H9 (cell line): ENCODE data around the gene C19orf85. TPM values are rescaled to one million over a fixed set of nuclear protein-coding genes. Genes with fewer than 3 reads are reported as not detected.

Experiments
- DNase-seq: peaks from one replicate; pipeline ENCODE4 v3.0.0-alpha.2; 2017
- H2AFZ ChIP-seq: one replicate; pipeline ENCODE4 v1.6.1; 2013; ENCODE audit warnings: mild to moderate bottlenecking, low read length, control low read depth, moderate library complexity
- H2AK5ac ChIP-seq: 2 replicates; pipeline ENCODE4 v1.6.1; 2013; ENCODE audit warnings: low read length, control low read depth, mixed read lengths; ENCODE audit not compliant: insufficient read length
- H2BK120ac ChIP-seq: one replicate; pipeline ENCODE4 v1.6.1; 2013; ENCODE audit warnings: low read depth, mild to moderate bottlenecking, low read length, control low read depth, inconsistent platforms; ENCODE audit not compliant: poor library complexity, severe bottlenecking
- H2BK12ac ChIP-seq: 2 replicates; pipeline ENCODE4 v1.6.1; 2013; ENCODE audit warnings: low read length, control low read depth, mixed read lengths, low read depth; ENCODE audit not compliant: insufficient read length
- H2BK15ac ChIP-seq: 2 replicates; pipeline ENCODE4 v1.6.1; 2013; ENCODE audit warnings: low read depth, low read length, control low read depth
- H2BK20ac ChIP-seq: one replicate; pipeline ENCODE4 v1.6.1; 2013; ENCODE audit warnings: low read depth, mild to moderate bottlenecking, low read length, control low read depth, inconsistent platforms; ENCODE audit not compliant: poor library complexity, severe bottlenecking
- H2BK5ac ChIP-seq: 2 replicates; pipeline ENCODE4 v1.6.1; 2013; ENCODE audit warnings: low read length, control low read depth, mixed read lengths; ENCODE audit not compliant: insufficient read length
- H3K14ac ChIP-seq: 2 replicates; pipeline ENCODE4 v1.6.1; 2013; ENCODE audit warnings: low read length, control low read depth; ENCODE audit not compliant: insufficient read depth
- H3K18ac ChIP-seq: 2 replicates; pipeline ENCODE4 v1.6.1; 2013; ENCODE audit warnings: low read depth, mild to moderate bottlenecking, mixed read lengths, low read length, control low read depth; ENCODE audit not compliant: insufficient read length
- H3K23ac ChIP-seq: 2 replicates; pipeline ENCODE4 v1.6.1; 2013; ENCODE audit warnings: low read length, control low read depth, mixed read lengths, low read depth; ENCODE audit not compliant: insufficient read length
- H3K23me2 ChIP-seq: 2 replicates; pipeline ENCODE4 v1.6.1; 2013; ENCODE audit warnings: low read depth, mild to moderate bottlenecking, mixed read lengths, low read length, control low read depth; ENCODE audit not compliant: insufficient read length, poor library complexity, severe bottlenecking
- H3K27ac ChIP-seq: 2 replicates; pipeline ENCODE4 v1.5.1; 2013; ENCODE audit warnings: low read length, control low read depth, mixed read lengths, low read depth; ENCODE audit not compliant: insufficient read length
- H3K27me3 ChIP-seq: 2 replicates; pipeline ENCODE4 v1.6.1; 2013; ENCODE audit warnings: low read length, control low read depth, inconsistent platforms; ENCODE audit not compliant: insufficient read depth
- H3K4ac ChIP-seq: 2 replicates; pipeline ENCODE4 v1.6.1; 2013; ENCODE audit warnings: low read depth, mild to moderate bottlenecking, control low read depth, inconsistent platforms, low read length, moderate library complexity
- H3K4me1 ChIP-seq: 2 replicates; pipeline ENCODE4 v1.6.1; 2013; ENCODE audit warnings: low read length, control low read depth, inconsistent platforms; ENCODE audit not compliant: insufficient read depth
- H3K4me2 ChIP-seq: 2 replicates; pipeline ENCODE4 v1.6.1; 2013; ENCODE audit warnings: low read length, control low read depth, mixed read lengths; ENCODE audit not compliant: insufficient read length, insufficient read depth
- H3K56ac ChIP-seq: 2 replicates; pipeline ENCODE4 v1.6.1; 2013; ENCODE audit warnings: low read depth, mild to moderate bottlenecking, mixed read lengths, low read length, control low read depth; ENCODE audit not compliant: insufficient read length
- H3K79me1 ChIP-seq: 2 replicates; pipeline ENCODE4 v1.6.1; 2013; ENCODE audit warnings: low read depth, mild to moderate bottlenecking, moderate library complexity, low read length, control low read depth, inconsistent platforms; ENCODE audit not compliant: insufficient read depth, poor library complexity, severe bottlenecking
- H3K79me2 ChIP-seq: 2 replicates; pipeline ENCODE4 v1.6.1; 2013; ENCODE audit warnings: low read length, control low read depth, inconsistent platforms; ENCODE audit not compliant: insufficient read depth
- H3K9ac ChIP-seq: 2 replicates; pipeline ENCODE4 v1.6.1; 2013; ENCODE audit warnings: low read length, control low read depth, mixed read lengths; ENCODE audit not compliant: insufficient read length; ENCODE audit errors: extremely low read depth
- H3K9me3 ChIP-seq: one replicate; pipeline ENCODE4 v1.6.1; 2013; ENCODE audit warnings: low read depth, low read length, inconsistent platforms; ENCODE audit not compliant: control insufficient read depth
- H3T11ph ChIP-seq: one replicate; pipeline ENCODE4 v1.6.1; 2013; ENCODE audit warnings: mild to moderate bottlenecking, low read length, control low read depth, inconsistent platforms
- H4K20me1 ChIP-seq: one replicate; pipeline ENCODE4 v1.6.1; 2013; ENCODE audit not compliant: control insufficient read depth, insufficient read length, insufficient read depth
- H4K5ac ChIP-seq: 2 replicates; pipeline ENCODE4 v1.6.1; 2013; ENCODE audit warnings: low read depth, mild to moderate bottlenecking, mixed read lengths, low read length, control low read depth; ENCODE audit not compliant: insufficient read length
- H4K8ac ChIP-seq: replicated peaks from 2 replicates; pipeline ENCODE4 v1.6.1; 2013; ENCODE audit warnings: low read length, control low read depth, mixed read lengths, low read depth; ENCODE audit not compliant: insufficient read length
- H4K91ac ChIP-seq: 2 replicates; pipeline ENCODE4 v1.6.1; 2013; ENCODE audit warnings: low read depth, mild to moderate bottlenecking, moderate library complexity, mixed read lengths, low read length, control low read depth; ENCODE audit not compliant: insufficient read length
- H3K27ac Mint-ChIP-seq, 3 experiments: 2 replicates in 2 of 3; 3 replicates in 1 of 3; pipeline ENCODE4 v1.8.0; 2020 to 2021; ENCODE audit warnings: mixed read lengths in 3 of 3, mild to moderate bottlenecking in 1 of 3, moderate library complexity in 1 of 3
- H3K27me3 Mint-ChIP-seq: 2 replicates; pipeline ENCODE4 v1.8.0; 2021; ENCODE audit warnings: low read depth, mild to moderate bottlenecking, moderate library complexity, mixed read lengths
- H3K36me3 Mint-ChIP-seq, 3 experiments: 2 replicates in 2 of 3; 3 replicates in 1 of 3; pipeline ENCODE4 v1.8.0; 2020 to 2021; ENCODE audit warnings: low read depth in 3 of 3, mixed read lengths in 3 of 3; ENCODE audit not compliant: insufficient read depth in 1 of 3
- H3K4me1 Mint-ChIP-seq, 2 experiments: 2 replicates each; pipeline ENCODE4 v1.8.0; 2020; ENCODE audit warnings: mixed read lengths in 2 of 2
- H3K4me3 Mint-ChIP-seq, 2 experiments: 2 replicates in 1 of 2; 3 replicates in 1 of 2; pipeline ENCODE4 v1.8.0; 2020 to 2021; ENCODE audit warnings: mild to moderate bottlenecking in 2 of 2, mixed read lengths in 2 of 2, moderate library complexity in 1 of 2
- H3K9me3 Mint-ChIP-seq, 2 experiments: 2 replicates in 1 of 2; 3 replicates in 1 of 2; pipeline ENCODE4 v1.8.0; 2020; ENCODE audit warnings: mild to moderate bottlenecking in 2 of 2, mixed read lengths in 2 of 2, moderate library complexity in 1 of 2
- WGBS: extraction: QIAGEN DNeasy Blood & Tissue Kit; methylation state at CpG from one replicate; pipeline ENCODE4 v1.1.7; 2013; ENCODE audit warnings: missing lambda C conversion rate, low lambda C conversion rate, mixed read lengths; ENCODE audit not compliant: insufficient read length; ENCODE audit errors: extremely low coverage; 5-methylcytosine and 5-hydroxymethylcytosine counted together
- total RNA-seq: library from RNA; stranded (reverse); gene quantifications from 2 replicates; pipeline ENCODE4 v1.2.1, GENCODE V29; 2021
- TF ChIP-seq, protein P1 (sequence below): fragments of 200-600 bp; sonication (generic); conservative IDR thresholded peaks from 3 replicates; pipeline ENCODE4 v1.8.0; 2021; ENCODE audit warnings: antibody characterized with exemption, mild to moderate bottlenecking

C19orf85 gene
- total RNA-seq, 1 experiment from 2014 or later = 1.2 TPM

DNA sequence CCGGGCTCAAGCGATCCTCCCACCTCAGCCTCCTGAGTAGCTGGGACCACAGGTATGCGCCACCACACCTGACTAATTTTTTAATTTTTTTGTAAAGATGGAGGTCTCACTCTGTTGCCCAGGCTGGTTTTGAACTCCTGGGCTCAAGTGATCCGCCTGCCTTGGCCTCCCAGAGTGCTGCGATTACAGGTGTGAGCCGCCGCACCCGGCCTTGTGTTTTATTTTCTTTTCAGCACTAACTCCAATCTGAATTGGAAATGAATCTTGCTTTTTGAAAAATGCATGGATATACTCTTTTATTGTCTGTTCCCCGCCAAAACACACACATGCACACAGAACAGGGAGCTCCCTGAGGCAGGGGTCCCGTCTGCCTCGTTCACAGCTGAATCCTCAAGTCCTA lies 1.8 kb downstream of the C19orf85 start:
- no peak for DNase-seq
- H2BK20ac ChIP-seq = no peak overlapping the region
- no peak overlapping the region; a peak in 1 of 7 replicates for H3K27ac Mint-ChIP-seq
- no peak overlapping the region for H2AK5ac ChIP-seq
- no peak overlapping the region for H3K27ac ChIP-seq
- 0 out of 5 replicates have a peak, but pooled peaks cover 0 to 3% of the 10 kb centered on the region in 2 experiments for H3K9me3 Mint-ChIP-seq
- no peak overlapping the region for H3K9ac ChIP-seq
- no peak overlapping the region for H4K8ac ChIP-seq
- no peak overlapping the region for H4K5ac ChIP-seq
- H3K14ac ChIP-seq = no peak overlapping the region
- TF ChIP-seq, protein P1, sequence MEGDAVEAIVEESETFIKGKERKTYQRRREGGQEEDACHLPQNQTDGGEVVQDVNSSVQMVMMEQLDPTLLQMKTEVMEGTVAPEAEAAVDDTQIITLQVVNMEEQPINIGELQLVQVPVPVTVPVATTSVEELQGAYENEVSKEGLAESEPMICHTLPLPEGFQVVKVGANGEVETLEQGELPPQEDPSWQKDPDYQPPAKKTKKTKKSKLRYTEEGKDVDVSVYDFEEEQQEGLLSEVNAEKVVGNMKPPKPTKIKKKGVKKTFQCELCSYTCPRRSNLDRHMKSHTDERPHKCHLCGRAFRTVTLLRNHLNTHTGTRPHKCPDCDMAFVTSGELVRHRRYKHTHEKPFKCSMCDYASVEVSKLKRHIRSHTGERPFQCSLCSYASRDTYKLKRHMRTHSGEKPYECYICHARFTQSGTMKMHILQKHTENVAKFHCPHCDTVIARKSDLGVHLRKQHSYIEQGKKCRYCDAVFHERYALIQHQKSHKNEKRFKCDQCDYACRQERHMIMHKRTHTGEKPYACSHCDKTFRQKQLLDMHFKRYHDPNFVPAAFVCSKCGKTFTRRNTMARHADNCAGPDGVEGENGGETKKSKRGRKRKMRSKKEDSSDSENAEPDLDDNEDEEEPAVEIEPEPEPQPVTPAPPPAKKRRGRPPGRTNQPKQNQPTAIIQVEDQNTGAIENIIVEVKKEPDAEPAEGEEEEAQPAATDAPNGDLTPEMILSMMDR = no peak
- H3K4me2 ChIP-seq = no peak overlapping the region
- peaks cover 22 to 36% of the 10 kb centered on the region in 2 experiments for H3K4me1 Mint-ChIP-seq
- H2BK120ac ChIP-seq = no peak overlapping the region
- no peak overlapping the region for H3K23ac ChIP-seq
- 0 out of 2 replicates have a peak, but pooled peaks cover 4% of the 10 kb centered on the region for H3K79me2 ChIP-seq
- peak overlapping the region in 1 of 2 experiments; percentile 90; a peak in 3 of 5 replicates for H3K4me3 Mint-ChIP-seq
- no peaks in the 10 kb centered on the region for H4K20me1 ChIP-seq
- peaks cover 5% of the 10 kb centered on the region for H3K23me2 ChIP-seq
- H3K27me3 ChIP-seq = no peaks in the 10 kb centered on the region
- H3K18ac ChIP-seq = no peak overlapping the region
- no peak overlapping the region for H2AFZ ChIP-seq
- no peak overlapping the region for H3K56ac ChIP-seq
- peaks cover 0 to 3% (median 2%) of the 10 kb centered on the region in 3 experiments; a peak in 4 of 7 replicates for H3K36me3 Mint-ChIP-seq
- peaks cover 13% of the 10 kb centered on the region for H3K27me3 Mint-ChIP-seq
- H2BK12ac ChIP-seq = no peak overlapping the region
- H3K9me3 ChIP-seq = no peaks in the 10 kb centered on the region
- H2BK5ac ChIP-seq = no peak overlapping the region
- no peak overlapping the region for H4K91ac ChIP-seq
- H3T11ph ChIP-seq = no peak overlapping the region
- peaks cover 5% of the 10 kb centered on the region; the same call in 1 of the 2 replicates for H3K4me1 ChIP-seq
- no peak overlapping the region for H3K4ac ChIP-seq
- no peaks in the 10 kb centered on the region for H3K79me1 ChIP-seq
- no peak overlapping the region for H2BK15ac ChIP-seq
- WGBS = no CpG with 5 or more reads among the region's 11 CpGs
